Glomerular visceral epithelial cell (primary cell): ENCODE results near the gene MYH15.

Source experiments
- DNase-seq: peaks from one replicate; pipeline ENCODE4 v3.0.0-alpha.2; 2016; ENCODE audit errors: extremely low spot score

The MYH15 gene

DNA sequence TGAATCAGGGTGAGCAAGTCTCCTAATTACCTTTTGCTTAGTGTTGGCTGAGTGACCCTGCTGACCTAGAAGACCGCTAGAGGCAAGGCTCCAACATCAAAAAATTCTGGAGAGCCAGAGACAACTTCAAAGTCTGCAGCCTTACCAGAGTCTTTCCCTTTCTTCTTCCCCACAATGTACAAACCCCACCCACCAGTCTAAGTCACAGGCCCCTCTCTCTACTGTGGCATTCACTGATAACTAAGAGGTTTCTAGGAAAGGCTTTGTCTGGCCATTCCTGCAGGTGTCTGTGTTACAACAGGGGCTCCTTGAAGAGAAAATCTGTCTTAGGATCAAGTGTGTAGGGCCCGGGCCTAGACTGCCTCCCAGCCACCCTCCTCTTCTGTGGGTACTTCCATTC, 525 bp downstream of the MYH15 start:
- DNase-seq: no peak

- no peak for DNase-seq
Measured at GRCh38 chr3:108509263-108509662, 1.1 kb downstream of the MYH15 start.

GRCh38 chr3:108507902-108508301, 2.5 kb downstream of the MYH15 start:
- no peak for DNase-seq

DNA sequence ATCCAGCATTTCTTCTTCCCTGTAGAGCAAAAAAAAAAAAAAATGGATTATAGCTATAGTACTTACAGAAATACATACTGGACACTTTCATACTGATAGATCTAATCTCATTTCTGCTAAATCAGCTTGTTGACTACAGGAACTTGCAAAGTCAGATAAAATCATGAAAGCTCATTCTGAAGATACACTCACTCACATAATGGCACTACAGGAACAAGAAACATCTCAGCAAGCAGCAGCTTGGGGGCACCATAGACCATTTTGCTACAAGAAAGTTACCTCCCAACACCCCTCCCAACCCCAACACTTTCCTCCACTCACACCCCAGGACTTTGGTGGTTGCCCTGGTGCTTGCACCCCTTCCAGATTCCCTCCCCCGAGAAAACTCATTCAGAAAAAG, 4.6 kb downstream of the MYH15 start:
- no peak for DNase-seq

DNA sequence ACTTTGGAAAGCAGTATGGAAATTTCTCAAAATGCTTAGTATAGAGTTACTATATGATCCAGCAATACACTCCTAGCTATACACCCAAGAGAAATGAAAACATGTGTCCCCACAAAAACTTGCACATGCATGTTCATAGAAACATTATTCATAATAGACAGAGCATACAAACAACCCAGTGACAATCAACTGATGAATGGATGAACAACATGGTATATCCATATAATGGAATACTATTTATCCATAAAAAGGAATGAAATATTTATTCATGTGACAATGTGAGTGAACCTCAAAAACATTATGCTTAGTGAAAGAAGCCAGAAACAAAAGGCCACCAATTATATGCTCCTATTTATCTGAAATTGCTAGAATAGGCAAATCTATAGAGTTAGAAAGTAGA, 6.7 kb downstream of the MYH15 start:
- DNase-seq: no peak

DNA sequence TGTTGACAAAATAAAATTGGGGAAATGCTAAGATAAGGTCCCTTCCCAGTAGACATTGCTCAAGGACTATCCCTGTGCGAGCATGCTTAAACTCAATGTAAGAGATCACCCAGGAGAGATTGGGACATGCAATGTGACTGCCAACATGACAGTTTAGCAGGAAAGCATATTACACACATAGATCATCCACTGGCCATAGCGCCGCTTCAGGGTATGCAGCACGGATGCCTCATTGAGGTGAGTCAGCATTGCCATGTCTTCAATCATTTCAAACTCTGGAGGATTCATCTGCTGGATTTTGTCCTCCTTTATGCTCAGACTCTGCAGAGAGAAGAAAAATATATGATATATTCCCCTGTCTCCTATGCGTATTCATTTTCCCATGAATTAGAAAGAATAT, 8.9 kb downstream of the MYH15 start:
- no peak for DNase-seq

GRCh38 chr3:108500728-108501127, 9.7 kb downstream of the MYH15 start:
- no peak for DNase-seq

- DNase-seq: no peak
Measured at GRCh38 chr3:108497271-108497670, 13.1 kb downstream of the MYH15 start.

- no peak for DNase-seq
Measured at GRCh38 chr3:108495717-108496116, 14.7 kb downstream of the MYH15 start.

GRCh38 chr3:108494906-108495531, 15.4 kb downstream of the MYH15 start:
- DNase-seq: no peak

GRCh38 chr3:108493862-108494261, 16.5 kb downstream of the MYH15 start:
- peak; percentile 11 for DNase-seq

- DNase-seq: no peak
Measured at GRCh38 chr3:108491456-108491855, 18.9 kb downstream of the MYH15 start.

GRCh38 chr3:108489776-108490175, 20.6 kb downstream of the MYH15 start:
- DNase-seq: peak; percentile 53

DNA sequence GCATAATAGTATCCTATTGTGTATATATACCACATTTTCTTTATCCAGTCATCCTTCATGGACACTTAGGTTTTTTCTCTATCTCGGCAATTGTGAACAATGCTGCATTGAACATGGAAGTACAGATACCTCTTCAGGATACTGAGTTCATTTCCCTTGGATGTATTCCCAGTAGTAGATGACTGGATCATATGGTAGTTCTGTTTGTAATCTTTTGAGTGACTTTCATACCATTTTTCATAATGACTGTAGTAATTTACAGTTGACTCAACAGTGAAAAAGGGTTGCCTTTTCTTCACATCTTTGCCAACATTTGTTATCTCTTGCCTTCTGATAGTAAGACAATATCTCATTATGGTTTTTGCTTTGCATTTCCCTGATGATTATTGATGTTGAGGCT, 21.8 kb downstream of the MYH15 start:
- no peak for DNase-seq

GRCh38 chr3:108487439-108487838, 23.0 kb downstream of the MYH15 start:
- no peak for DNase-seq

DNA sequence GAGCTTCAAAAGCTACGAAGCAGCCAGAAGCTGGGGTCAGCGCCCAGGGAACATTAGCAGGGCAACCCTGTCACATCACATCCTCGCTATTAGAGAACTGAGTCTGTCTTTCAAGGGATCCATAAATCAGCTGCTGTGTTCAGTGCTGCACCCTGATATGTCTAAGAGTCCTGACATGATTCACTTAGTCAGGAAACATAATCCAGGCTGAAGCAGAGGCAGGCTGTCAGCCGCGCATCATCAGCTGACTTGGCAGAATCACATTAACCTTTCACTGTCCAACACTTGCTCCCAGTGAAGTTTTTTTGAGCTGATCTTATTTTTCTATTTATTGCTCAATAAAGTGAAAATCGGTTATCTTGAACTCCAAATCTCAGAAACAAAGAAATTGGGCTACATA, 23.5 kb downstream of the MYH15 start:
- DNase-seq: peak; percentile 25

GRCh38 chr3:108486338-108486737, 24.1 kb downstream of the MYH15 start:
- DNase-seq: no peak

- no peak for DNase-seq
Measured at GRCh38 chr3:108485146-108485545, 25.2 kb downstream of the MYH15 start.

- no peak for DNase-seq
Measured at GRCh38 chr3:108479224-108479623, 31.2 kb downstream of the MYH15 start.

DNA sequence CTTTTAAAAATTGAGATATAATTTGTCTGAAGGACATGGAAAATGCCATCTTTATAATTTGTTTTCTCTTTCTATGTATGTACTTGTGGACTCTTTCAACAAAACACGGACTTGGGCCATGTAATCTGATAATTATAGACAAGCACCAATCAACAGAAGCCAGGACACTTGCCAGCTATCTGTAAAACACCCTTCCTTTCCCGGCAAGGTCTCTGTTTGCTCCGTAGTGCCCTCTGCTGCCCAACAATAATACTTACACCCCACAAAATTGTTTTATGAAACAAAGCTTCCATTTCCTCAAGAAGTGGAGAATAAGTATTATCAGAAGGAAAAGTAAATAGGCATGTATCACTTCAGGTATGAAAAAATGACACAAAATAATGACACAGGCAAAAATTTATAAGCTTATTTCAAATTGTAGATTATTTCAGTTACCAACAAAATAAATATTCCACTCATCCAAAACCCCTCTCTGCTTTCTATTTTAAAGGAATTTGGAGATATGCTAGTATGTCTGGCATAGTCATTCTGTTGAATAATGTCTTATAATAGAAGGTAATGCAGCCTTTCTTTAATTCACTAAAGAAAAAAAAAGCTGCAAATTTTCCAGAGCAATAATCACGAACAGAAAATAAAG, 32.8 kb downstream of the MYH15 start:
- peak; percentile 67 for DNase-seq

- no peak for DNase-seq
Measured at GRCh38 chr3:108475220-108475782, 35.1 kb downstream of the MYH15 start.

- DNase-seq: no peak
Measured at GRCh38 chr3:108474581-108474980, 35.8 kb downstream of the MYH15 start.

DNA sequence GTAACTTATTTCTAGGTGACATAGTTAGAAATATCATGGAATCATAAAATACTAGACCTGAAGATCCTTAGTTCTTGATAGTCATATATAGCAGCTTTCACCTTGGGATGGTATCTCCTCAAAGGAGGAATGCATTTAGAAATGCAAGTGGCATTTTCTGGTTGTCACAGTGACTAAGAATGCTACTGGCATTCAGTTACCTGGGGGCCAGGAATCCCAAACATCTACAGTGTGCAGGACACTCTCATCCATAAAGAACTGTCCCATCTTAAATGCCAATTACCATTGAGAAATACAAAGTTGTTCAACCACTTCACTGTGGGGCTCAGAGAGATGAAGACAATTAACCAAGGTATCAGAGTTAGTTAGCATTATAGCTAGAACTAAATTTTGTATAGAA, 36.7 kb downstream of the MYH15 start:
- DNase-seq: no peak
